K562 treated with DMSO at 1 percent for 24 hours (cell line): ENCODE measurements around the gene NUB1. TPM values are rescaled to one million over a fixed set of nuclear protein-coding genes. Genes with fewer than 3 reads are reported as not detected.

Experiments used
- total RNA-seq: library from RNA; unstranded; fragments of 300-600 nt; gene quantifications from 2 replicates; pipeline ENCODE4 v1.2.3, GENCODE V29; 2022; ENCODE audit warnings: low read depth; ENCODE audit not compliant: insufficient read depth

NUB1 gene, protein sequence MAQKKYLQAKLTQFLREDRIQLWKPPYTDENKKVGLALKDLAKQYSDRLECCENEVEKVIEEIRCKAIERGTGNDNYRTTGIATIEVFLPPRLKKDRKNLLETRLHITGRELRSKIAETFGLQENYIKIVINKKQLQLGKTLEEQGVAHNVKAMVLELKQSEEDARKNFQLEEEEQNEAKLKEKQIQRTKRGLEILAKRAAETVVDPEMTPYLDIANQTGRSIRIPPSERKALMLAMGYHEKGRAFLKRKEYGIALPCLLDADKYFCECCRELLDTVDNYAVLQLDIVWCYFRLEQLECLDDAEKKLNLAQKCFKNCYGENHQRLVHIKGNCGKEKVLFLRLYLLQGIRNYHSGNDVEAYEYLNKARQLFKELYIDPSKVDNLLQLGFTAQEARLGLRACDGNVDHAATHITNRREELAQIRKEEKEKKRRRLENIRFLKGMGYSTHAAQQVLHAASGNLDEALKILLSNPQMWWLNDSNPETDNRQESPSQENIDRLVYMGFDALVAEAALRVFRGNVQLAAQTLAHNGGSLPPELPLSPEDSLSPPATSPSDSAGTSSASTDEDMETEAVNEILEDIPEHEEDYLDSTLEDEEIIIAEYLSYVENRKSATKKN
- total RNA-seq = 71.7 and 80.4 TPM in 2 replicates

DNA sequence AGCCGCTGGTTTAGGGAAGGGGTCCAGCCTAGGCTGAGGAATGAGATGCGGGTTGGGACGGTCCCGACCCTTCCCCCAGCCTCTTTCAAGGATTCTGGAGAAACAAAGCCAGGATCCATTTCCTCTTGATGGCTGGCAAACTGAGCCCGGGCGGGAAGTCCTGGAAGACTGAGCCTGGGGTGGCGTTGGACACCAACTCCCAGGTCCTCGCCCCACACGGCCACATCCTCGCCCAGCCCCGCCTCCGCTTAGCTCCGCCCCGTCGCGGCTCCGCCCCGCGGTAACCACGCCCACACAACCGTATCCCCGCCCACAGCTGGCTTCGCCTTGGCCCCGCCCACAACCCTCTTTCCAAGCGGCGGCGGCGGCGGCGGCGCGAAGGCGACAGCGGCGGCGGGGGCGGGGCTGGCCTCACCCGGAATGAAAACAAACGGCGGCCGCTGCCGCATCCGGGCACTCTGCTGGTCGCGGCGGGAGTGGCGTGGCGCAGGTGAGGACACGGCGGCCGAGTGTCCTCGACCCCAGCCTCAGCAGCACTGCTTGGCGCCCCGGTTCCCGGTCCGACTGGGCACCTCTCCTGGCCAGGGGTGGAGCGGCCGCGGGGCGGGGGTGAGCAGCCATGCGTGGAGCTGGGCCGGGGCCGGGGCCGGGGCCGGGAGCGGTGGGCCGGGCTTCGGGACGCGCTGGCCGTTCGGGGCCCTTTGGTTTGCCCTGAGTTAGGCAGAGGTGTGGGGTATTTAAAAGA is at the start of gene NUB1:
NUB1 (plus strand) TSS at position 456 of the 745 bp plus-strand sequence. CDS start 3,538 bp downstream, outside the sequence.

DNA sequence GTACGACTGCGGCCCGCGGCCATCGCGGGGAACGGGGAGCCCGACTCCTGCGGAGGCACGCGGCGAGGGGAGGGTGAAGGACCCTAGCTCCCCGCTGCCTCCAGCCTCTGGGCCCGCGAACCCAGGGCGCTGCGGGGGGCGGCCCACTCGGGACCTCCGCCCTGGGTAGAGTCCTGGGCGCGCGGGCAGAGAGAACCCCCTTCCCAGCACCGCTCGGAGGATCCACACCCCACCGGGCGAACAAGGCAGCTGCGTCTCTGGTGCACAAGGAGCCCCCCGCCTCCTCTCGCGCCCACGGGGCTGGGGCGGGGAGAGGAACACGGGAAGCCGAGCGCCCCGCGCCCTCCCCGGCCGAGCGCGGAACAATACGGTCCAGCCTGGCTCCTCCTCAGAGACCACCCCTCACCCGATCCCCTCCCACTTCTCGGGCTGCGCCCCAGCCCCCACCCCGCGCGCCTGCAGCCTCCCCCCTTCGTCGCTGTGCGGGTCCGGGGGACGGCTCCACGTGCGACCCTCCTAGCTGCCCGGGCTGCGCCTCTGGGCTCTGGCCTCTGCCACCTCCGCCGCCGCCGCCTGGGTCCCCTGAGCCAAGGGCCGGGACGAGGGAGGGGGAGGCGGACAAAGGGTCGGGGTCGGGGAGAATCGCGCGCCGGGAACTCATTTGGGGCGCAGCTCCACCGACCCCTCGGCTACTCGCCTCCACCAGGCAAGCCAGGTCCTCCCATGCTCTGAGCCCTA is 68.2 kb downstream of the NUB1 start, which contains the start of gene WDR86:
WDR86 (minus strand) TSS at position 372 of the 738 bp plus-strand sequence. CDS start 449 bp downstream, outside the sequence.

Other genes with a start within 250 kb of the NUB1 start
- not detected in 2 replicates for gene GBX1, start 174.1 kb upstream of the NUB1 start, total RNA-seq
- gene ASB10, start 154.6 kb upstream of the NUB1 start, total RNA-seq = not detected in 2 replicates
- gene H2BK1, start 131.3 kb upstream of the NUB1 start, total RNA-seq = not detected in 2 replicates
- 51.5 and 53.2 TPM in 2 replicates for gene ABCF2, start 114.6 kb upstream of the NUB1 start, total RNA-seq
- gene CHPF2, start 109.3 kb upstream of the NUB1 start, total RNA-seq = 68.6 and 74.9 TPM in 2 replicates
- 1.2 and 4.7 TPM in 2 replicates for gene SMARCD3, start 93.1 kb upstream of the NUB1 start, total RNA-seq
- gene WDR86, start 68.2 kb downstream of the NUB1 start, total RNA-seq = 0.41 and 0.67 TPM in 2 replicates
- gene CRYGN, start 98.3 kb downstream of the NUB1 start, total RNA-seq = 0.14 TPM in 1 of 2 replicates, not detected in the other
- 76.5 and 82.3 TPM in 2 replicates for gene RHEB, start 178.1 kb downstream of the NUB1 start, total RNA-seq